WTC11 (cell line): ENCODE measurements around the gene SGCA. TPM values are rescaled to one million over a fixed set of nuclear protein-coding genes. Genes with fewer than 3 reads are reported as not detected.

Source experiments
- ATAC-seq: fragments of 200-7000 bp; cut with Tn5 transposase; 2 replicates; pipeline ENCODE4 v1.10.0; 2021; ENCODE audit warnings: mild to moderate bottlenecking, moderate library complexity
- CTCF ChIA-PET: fragments of 300-600 bp; sonication (Branson Sonifier 250); formaldehyde crosslinking; loops from one replicate; lab custom pipeline; 2021; ENCODE audit warnings: antibody characterized with exemption; lab: Charles Lee
- POLR2A ChIA-PET: fragments of 350-600 bp; sonication (Branson Sonifier 250); formaldehyde crosslinking; loops from one replicate; lab custom pipeline; 2021; ENCODE audit warnings: antibody characterized with exemption; lab: Charles Lee
- DNase-seq: peaks from one replicate; pipeline ENCODE4 v3.0.0; 2021; ENCODE audit warnings: low spot score
- H3K27ac Mint-ChIP-seq: 2 replicates; pipeline ENCODE4 v1.8.0; 2021; ENCODE audit warnings: mixed read lengths
- H3K27me3 Mint-ChIP-seq: 2 replicates; pipeline ENCODE4 v1.8.0; 2021; ENCODE audit warnings: low read depth, mild to moderate bottlenecking, moderate library complexity, mixed read lengths
- H3K36me3 Mint-ChIP-seq: 2 replicates; pipeline ENCODE4 v1.8.0; 2021; ENCODE audit warnings: mixed read lengths
- H3K4me1 Mint-ChIP-seq: 2 replicates; pipeline ENCODE4 v1.8.0; 2022; ENCODE audit warnings: mixed read lengths
- H3K4me3 Mint-ChIP-seq: 2 replicates; pipeline ENCODE4 v1.8.0; 2021; ENCODE audit warnings: mild to moderate bottlenecking, moderate library complexity, mixed read lengths
- H3K9me3 Mint-ChIP-seq: 2 replicates; pipeline ENCODE4 v1.8.0; 2021; ENCODE audit warnings: mixed read lengths
- ARID4B ChIP-seq: sonication (generic); formaldehyde crosslinking; IDR thresholded peaks from 2 replicates; pipeline ENCODE4 v1.8.0; 2023; ENCODE audit warnings: missing genetic modification reagents, mild to moderate bottlenecking, borderline replicate concordance
- CBFB ChIP-seq: sonication (generic); formaldehyde crosslinking; IDR thresholded peaks from 2 replicates; pipeline ENCODE4 v1.8.1; 2022; ENCODE audit warnings: mild to moderate bottlenecking, low read depth, missing genetic modification reagents
- CREM ChIP-seq: sonication (generic); formaldehyde crosslinking; IDR thresholded peaks from 2 replicates; pipeline ENCODE4 v1.8.1; 2022; ENCODE audit warnings: mild to moderate bottlenecking, missing genetic modification reagents, moderate library complexity
- E2F1 ChIP-seq: sonication (generic); formaldehyde crosslinking; IDR thresholded peaks from 2 replicates; pipeline ENCODE4 v1.8.0; 2022; ENCODE audit warnings: mild to moderate bottlenecking, missing genetic modification reagents
- E2F4 ChIP-seq: sonication (generic); formaldehyde crosslinking; IDR thresholded peaks from 2 replicates; pipeline ENCODE4 v1.8.1; 2022; ENCODE audit warnings: low read depth, mild to moderate bottlenecking, moderate library complexity, missing genetic modification reagents, borderline replicate concordance
- ETV6 ChIP-seq: sonication (generic); formaldehyde crosslinking; IDR thresholded peaks from 2 replicates; pipeline ENCODE4 v1.8.1; 2022; ENCODE audit warnings: mild to moderate bottlenecking, missing genetic modification reagents
- FOXK1 ChIP-seq: sonication (generic); formaldehyde crosslinking; IDR thresholded peaks from 2 replicates; pipeline ENCODE4 v1.8.0; 2022; ENCODE audit warnings: mild to moderate bottlenecking, moderate library complexity, missing genetic modification reagents
- GRHL2 ChIP-seq: fragments of 250-450 bp; sonication (Bioruptor Pico); IDR thresholded peaks from 2 replicates; pipeline ENCODE4 v1.8.0; 2022; ENCODE audit warnings: mild to moderate bottlenecking, moderate library complexity; ENCODE audit not compliant: insufficient replicate concordance, severe bottlenecking
- IRF2 ChIP-seq: sonication (generic); formaldehyde crosslinking; IDR thresholded peaks from 2 replicates; pipeline ENCODE4 v1.8.0; 2022; ENCODE audit warnings: low read depth, missing genetic modification reagents, borderline replicate concordance
- MAX ChIP-seq: sonication (generic); formaldehyde crosslinking; IDR thresholded peaks from 2 replicates; pipeline ENCODE4 v1.8.0; 2022; ENCODE audit warnings: mild to moderate bottlenecking, missing genetic modification reagents
- NR1H2 ChIP-seq: sonication (generic); formaldehyde crosslinking; IDR thresholded peaks from 2 replicates; pipeline ENCODE4 v1.9.0; 2021; ENCODE audit warnings: mild to moderate bottlenecking, moderate library complexity, missing genetic modification reagents
- NR2C2 ChIP-seq: sonication (generic); formaldehyde crosslinking; IDR thresholded peaks from 2 replicates; pipeline ENCODE4 v1.8.0; 2022; ENCODE audit warnings: mild to moderate bottlenecking, missing genetic modification reagents
- NR3C1 ChIP-seq: sonication (generic); formaldehyde crosslinking; conservative IDR thresholded peaks from 2 replicates; pipeline ENCODE4 v1.8.1; 2023; ENCODE audit warnings: low read depth, mild to moderate bottlenecking, missing genetic modification reagents
- PRRX2 ChIP-seq: fragments of 250-450 bp; sonication (Bioruptor Pico); IDR thresholded peaks from 2 replicates; pipeline ENCODE4 v1.8.0; 2021; ENCODE audit warnings: mild to moderate bottlenecking
- RORB ChIP-seq: fragments of 250-450 bp; sonication (Bioruptor Pico); IDR thresholded peaks from 2 replicates; pipeline ENCODE4 v1.9.0; 2021; ENCODE audit warnings: mild to moderate bottlenecking
- SMAD3 ChIP-seq: sonication (generic); formaldehyde crosslinking; IDR thresholded peaks from 2 replicates; pipeline ENCODE4 v1.8.0; 2022; ENCODE audit warnings: missing genetic modification reagents, mild to moderate bottlenecking, borderline replicate concordance
- SMAD4 ChIP-seq: sonication (generic); formaldehyde crosslinking; IDR thresholded peaks from 2 replicates; pipeline ENCODE4 v1.8.0; 2022; ENCODE audit warnings: mild to moderate bottlenecking, missing genetic modification reagents
- SOX15 ChIP-seq: fragments of 250-450 bp; sonication (Bioruptor Pico); IDR thresholded peaks from 2 replicates; pipeline ENCODE4 v1.9.0; 2021; ENCODE audit warnings: mild to moderate bottlenecking
- TCF7 ChIP-seq: sonication (generic); formaldehyde crosslinking; IDR thresholded peaks from 2 replicates; pipeline ENCODE4 v1.8.0; 2022; ENCODE audit warnings: mild to moderate bottlenecking, low read depth, missing genetic modification reagents, moderate library complexity
- TP53 ChIP-seq: sonication (generic); formaldehyde crosslinking; IDR thresholded peaks from 2 replicates; pipeline ENCODE4 v1.8.1; 2023; ENCODE audit warnings: mild to moderate bottlenecking, missing genetic modification reagents
- ZNF219 ChIP-seq: sonication (generic); formaldehyde crosslinking; IDR thresholded peaks from 2 replicates; pipeline ENCODE4 v1.8.0; 2023; ENCODE audit warnings: missing genetic modification reagents, mild to moderate bottlenecking, borderline replicate concordance
- ZNF423 ChIP-seq: fragments of 250-450 bp; sonication (Bioruptor Pico); IDR thresholded peaks from 2 replicates; pipeline ENCODE4 v2.1.2; 2022; ENCODE audit warnings: mild to moderate bottlenecking, moderate library complexity
- ZNF532 ChIP-seq: fragments of 250-450 bp; sonication (Bioruptor Pico); IDR thresholded peaks from 2 replicates; pipeline ENCODE4 v1.9.0; 2021; ENCODE audit warnings: mild to moderate bottlenecking, borderline replicate concordance
- total RNA-seq: library from RNA; stranded (reverse); gene quantifications from 3 replicates; pipeline ENCODE4 v1.2.3, GENCODE V29; 2021
- TF ChIP-seq, protein P1 (sequence below): sonication (generic); formaldehyde crosslinking; IDR thresholded peaks from 2 replicates; pipeline ENCODE4 v1.8.1; 2022; ENCODE audit warnings: mild to moderate bottlenecking, missing genetic modification reagents, moderate library complexity, borderline replicate concordance

The SGCA gene
- total RNA-seq, 1 experiment from 2014 or later, result 1.0 TPM

GRCh38 chr17:50133028-50133768, 32.6 kb upstream of the SGCA start:
- TF ChIP-seq ZNF219 (CRISPR knock-in tag) (no peak), TCF7 (CRISPR knock-in tag) (no peak), E2F4 (CRISPR knock-in tag) (no peak), GRHL2 (CRISPR knock-in tag) (no peak), SMAD3 (0 out of 2 replicates have a peak, but pooled peaks have one; percentile 27), PRRX2 (CRISPR knock-in tag) (no peak), NR3C1 (no peak), ZNF423 (no peak)
- Mint-ChIP-seq H3K36me3 (peaks cover 8% of the 10 kb centered on the region), H3K4me1 (peaks cover 39% of the 10 kb centered on the region), H3K27ac (no peak overlapping the region), H3K4me3 (no peak overlapping the region), H3K9me3 (no peaks in the 10 kb centered on the region), H3K27me3 (peaks cover 23% of the 10 kb centered on the region)
- CTCF ChIA-PET, result interaction anchor here (0.6 to 2.0 kb wide), 11 partner anchors 10 to 229 kb away, joined by 3 to 10 read pairs (median 4); partner anchors contain the start of genes COL1A1 and PDK2
- POLR2A ChIA-PET, result no interaction called here
- ATAC-seq, result peak; percentile 14
- DNase-seq, result no peak

- Mint-ChIP-seq H3K27me3 (peaks cover 21% of the 10 kb centered on the region), H3K4me3 (no peak overlapping the region; the same call in 1 of the 2 replicates), H3K36me3 (peaks cover 13% of the 10 kb centered on the region), H3K27ac (no peak overlapping the region), H3K4me1 (peaks cover 34% of the 10 kb centered on the region), H3K9me3 (no peaks in the 10 kb centered on the region)
- no peak for DNase-seq
- ChIA-PET CTCF (interaction anchor here (0.6 to 1.9 kb wide), 8 partner anchors 10 to 229 kb away, joined by 3 to 10 read pairs (median 4); partner anchors contain the start of gene COL1A1), POLR2A (no interaction called here)
- ATAC-seq, result no peak
- TF ChIP-seq SOX15 (no peak), IRF2 (CRISPR knock-in tag) (no peak), TP53 (CRISPR knock-in tag) (no peak), ARID4B (CRISPR knock-in tag) (no peak), NR2C2 (no peak), SMAD4 (CRISPR knock-in tag) (no peak), RORB (CRISPR knock-in tag) (no peak), ETV6 (CRISPR knock-in tag) (no peak), CREM (CRISPR knock-in tag) (no peak), FOXK1 (CRISPR knock-in tag) (no peak), MAX (CRISPR knock-in tag) (no peak), NR1H2 (CRISPR knock-in tag) (no peak), CBFB (CRISPR knock-in tag) (no peak), E2F1 (CRISPR knock-in tag) (no peak), ZNF532 (CRISPR knock-in tag) (no peak)
- TF ChIP-seq, protein P1, sequence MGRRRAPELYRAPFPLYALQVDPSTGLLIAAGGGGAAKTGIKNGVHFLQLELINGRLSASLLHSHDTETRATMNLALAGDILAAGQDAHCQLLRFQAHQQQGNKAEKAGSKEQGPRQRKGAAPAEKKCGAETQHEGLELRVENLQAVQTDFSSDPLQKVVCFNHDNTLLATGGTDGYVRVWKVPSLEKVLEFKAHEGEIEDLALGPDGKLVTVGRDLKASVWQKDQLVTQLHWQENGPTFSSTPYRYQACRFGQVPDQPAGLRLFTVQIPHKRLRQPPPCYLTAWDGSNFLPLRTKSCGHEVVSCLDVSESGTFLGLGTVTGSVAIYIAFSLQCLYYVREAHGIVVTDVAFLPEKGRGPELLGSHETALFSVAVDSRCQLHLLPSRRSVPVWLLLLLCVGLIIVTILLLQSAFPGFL, result no peak
Observed at GRCh38 chr17:50133769-50134099, 32.1 kb upstream of the SGCA start.
